D721Med (cell line): ENCODE results near the gene KCNJ14.

Experiments
- DNase-seq: peaks from one replicate; pipeline ENCODE4 v3.0.0; 2011; ENCODE audit warnings: low spot score; ENCODE audit not compliant: insufficient read length
- FAIRE-seq: peaks from 2 replicates; lab custom pipeline; 2011; peaks lifted over from hg19 to GRCh38; lab: Jason Lieb, UNC
- CTCF ChIP-seq: IDR thresholded peaks from 2 replicates; pipeline ENCODE4 v1.5.1; 2012; ENCODE audit warnings: mild to moderate bottlenecking, control low read depth; ENCODE audit not compliant: insufficient read depth; ENCODE audit errors: missing control alignments

The KCNJ14 gene

GRCh38 chr19:48452289-48453190 is 2.8 kb upstream of the KCNJ14 start:
- FAIRE-seq (no peak), DNase-seq (no peak)
- no peak for TF ChIP-seq CTCF

GRCh38 chr19:48454150-48454730 is 1.1 kb upstream of the KCNJ14 start:
- FAIRE-seq, result no peak
- no peak for TF ChIP-seq CTCF
- DNase-seq, result no peak

- no peak for DNase-seq
Measured at GRCh38 chr19:48455908-48456562, 661 bp downstream of the KCNJ14 start.

GRCh38 chr19:48456864-48457263 is 1.5 kb downstream of the KCNJ14 start:
- no peak for TF ChIP-seq CTCF
- DNase-seq (no peak), FAIRE-seq (no peak)

More at GRCh38 chr19:48455908-48456562, 661 bp downstream of the KCNJ14 start:
- no peak for TF ChIP-seq CTCF
- no peak for FAIRE-seq

- no peak for TF ChIP-seq CTCF
- no peak for DNase-seq
- no peak for FAIRE-seq
Measured at GRCh38 chr19:48458016-48458415, 2.6 kb downstream of the KCNJ14 start.

- FAIRE-seq (no peak), DNase-seq (no peak)
- TF ChIP-seq CTCF, result no peak
Measured at GRCh38 chr19:48461651-48461981, 6.2 kb downstream of the KCNJ14 start.
